Measurements from ENCODE around the gene EFTUD2. TPM values are rescaled to one million over a fixed set of nuclear protein-coding genes. Genes with fewer than 3 reads are reported as not detected.

EFTUD2 gene
- total RNA-seq, 1 donor from 2014 or later, result 79.3 TPM

DNA sequence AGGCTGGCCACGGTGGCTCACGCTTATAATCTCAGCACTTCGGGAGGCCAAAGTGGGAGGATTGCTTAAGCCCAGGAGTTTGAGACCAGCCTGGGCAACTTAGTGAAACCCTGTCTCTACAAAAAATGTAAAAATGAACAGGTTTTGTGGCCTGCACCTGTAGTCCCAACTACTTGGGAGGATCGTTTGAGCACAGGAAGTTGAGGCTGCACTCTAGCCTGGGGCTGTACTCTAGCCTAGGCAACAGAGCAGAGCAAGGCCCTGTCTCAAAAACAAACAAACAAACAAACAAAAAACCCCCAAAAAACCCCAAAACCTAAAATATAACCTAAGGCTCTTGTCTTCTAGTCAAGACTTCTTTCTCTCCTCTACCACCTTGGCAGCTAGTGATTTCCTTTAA lies 59.0 kb downstream of the EFTUD2 start:
- Histone ChIP-seq H3K4me1 (ENCODE audit: control insufficient read depth in 3 of 3, insufficient read depth in 3 of 3, low read length in 3 of 3) (peaks cover 0 to 6% (median 5%) of the 10 kb centered on the region in 3 donors), H3K4me3 (ENCODE audit: low read length in 3 of 3) (no peak overlapping the region), H3K9ac (ENCODE audit: low read depth in 1 of 3, low read length in 3 of 3) (no peak overlapping the region), H3K27me3 (ENCODE audit: control insufficient read depth in 3 of 3, insufficient read depth in 3 of 3, low read length in 3 of 3) (peaks cover 0 to 5% (median 0%) of the 10 kb centered on the region in 3 donors), H3K36me3 (ENCODE audit: control insufficient read depth in 3 of 3, insufficient read depth in 3 of 3, low read length in 3 of 3) (no peaks in the 10 kb centered on the region), H3K27ac (ENCODE audit: low read depth, low read length) (no peak overlapping the region), H3K9me3 (ENCODE audit: control insufficient read depth in 3 of 3, low read length in 3 of 3) (no peaks in the 10 kb centered on the region)

DNA sequence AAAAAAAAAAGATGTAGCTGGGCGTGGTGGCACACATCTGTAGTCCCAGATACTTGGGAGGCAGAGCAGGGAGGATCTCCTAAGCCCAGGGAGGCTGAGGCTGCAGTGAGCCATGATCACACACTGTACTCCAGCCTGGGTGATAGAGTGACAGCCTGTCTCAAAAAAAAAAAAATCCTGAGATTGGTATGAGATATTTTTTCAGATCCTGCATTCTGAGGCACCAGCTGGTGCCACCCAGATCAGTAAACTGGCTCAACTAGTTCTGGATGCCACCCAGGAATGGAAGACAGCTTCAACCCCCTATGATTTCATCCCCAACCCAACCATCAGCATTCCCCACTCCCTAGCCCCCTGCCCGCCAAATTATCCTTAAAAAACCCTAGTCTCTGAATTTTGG lies 62.0 kb downstream of the EFTUD2 start:
- Histone ChIP-seq H3K9ac (ENCODE audit: low read depth in 1 of 3, low read length in 3 of 3) (no peak overlapping the region), H3K4me3 (ENCODE audit: low read length in 3 of 3) (no peak overlapping the region), H3K36me3 (ENCODE audit: control insufficient read depth in 3 of 3, insufficient read depth in 3 of 3, low read length in 3 of 3) (no peaks in the 10 kb centered on the region), H3K27ac (ENCODE audit: low read depth, low read length) (no peak overlapping the region), H3K9me3 (ENCODE audit: control insufficient read depth in 3 of 3, low read length in 3 of 3) (no peaks in the 10 kb centered on the region), H3K27me3 (ENCODE audit: control insufficient read depth in 3 of 3, insufficient read depth in 3 of 3, low read length in 3 of 3) (peaks cover 0 to 11% (median 11%) of the 10 kb centered on the region in 3 donors), H3K4me1 (ENCODE audit: control insufficient read depth in 3 of 3, insufficient read depth in 3 of 3, low read length in 3 of 3) (no peaks in the 10 kb centered on the region)

DNA sequence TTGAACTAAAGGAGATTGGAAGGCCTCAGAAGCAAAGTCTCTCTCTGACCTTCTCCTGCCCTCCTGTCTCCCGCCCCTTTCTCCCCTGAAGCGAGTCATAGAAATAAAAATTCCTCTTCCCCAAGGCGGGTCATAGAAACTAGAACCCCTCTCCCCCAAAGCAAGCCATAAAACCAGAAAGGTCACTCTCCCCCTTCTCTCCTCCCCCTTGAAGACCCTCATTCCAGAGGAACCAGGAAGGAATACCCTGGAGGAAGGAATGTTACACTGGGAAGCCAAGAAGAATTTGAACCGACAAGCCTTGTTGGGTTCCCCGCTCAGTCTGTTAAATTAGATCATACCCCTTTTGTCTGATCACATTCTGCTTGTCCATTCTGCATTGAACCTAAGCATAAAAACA lies 66.4 kb downstream of the EFTUD2 start:
- Histone ChIP-seq H3K27me3 (ENCODE audit: control insufficient read depth in 3 of 3, insufficient read depth in 3 of 3, low read length in 3 of 3) (peaks cover 28 to 46% (median 42%) of the 10 kb centered on the region in 3 donors), H3K4me3 (ENCODE audit: low read length in 3 of 3) (no peak overlapping the region), H3K9me3 (ENCODE audit: control insufficient read depth in 3 of 3, low read length in 3 of 3) (no peaks in the 10 kb centered on the region), H3K27ac (ENCODE audit: low read depth, low read length) (no peak overlapping the region), H3K4me1 (ENCODE audit: control insufficient read depth in 3 of 3, insufficient read depth in 3 of 3, low read length in 3 of 3) (peaks cover 0 to 4% (median 4%) of the 10 kb centered on the region in 3 donors), H3K9ac (ENCODE audit: low read depth in 1 of 3, low read length in 3 of 3) (no peak overlapping the region), H3K36me3 (ENCODE audit: control insufficient read depth in 3 of 3, insufficient read depth in 3 of 3, low read length in 3 of 3) (no peaks in the 10 kb centered on the region)

DNA sequence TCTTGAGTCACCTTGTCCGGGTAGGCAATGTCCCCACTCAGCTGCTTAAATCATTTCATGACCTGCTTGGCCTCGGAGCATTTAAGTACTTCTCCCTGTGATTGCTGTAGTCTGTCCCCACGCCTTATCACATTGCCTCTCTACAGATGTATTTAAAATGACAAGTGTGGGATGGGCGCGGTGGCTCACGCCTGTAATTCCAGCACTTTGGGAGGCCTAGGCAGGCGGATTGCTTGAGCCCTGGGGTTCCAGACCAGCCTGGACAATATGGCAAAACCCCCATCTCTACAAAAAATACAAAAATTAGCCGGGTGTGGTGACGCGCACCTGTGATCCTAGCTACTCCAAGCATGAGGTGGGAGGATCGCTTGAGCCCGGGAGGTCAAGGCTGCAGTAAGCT lies 67.9 kb downstream of the EFTUD2 start:
- Histone ChIP-seq H3K4me3 (ENCODE audit: low read length in 3 of 3) (peak overlapping the region in 1 of 3 donors; percentile 7), H3K27me3 (ENCODE audit: control insufficient read depth in 3 of 3, insufficient read depth in 3 of 3, low read length in 3 of 3) (peaks cover 36 to 54% (median 50%) of the 10 kb centered on the region in 3 donors), H3K9ac (ENCODE audit: low read depth in 1 of 3, low read length in 3 of 3) (no peak overlapping the region), H3K36me3 (ENCODE audit: control insufficient read depth in 3 of 3, insufficient read depth in 3 of 3, low read length in 3 of 3) (no peaks in the 10 kb centered on the region), H3K27ac (ENCODE audit: low read depth, low read length) (no peak overlapping the region), H3K4me1 (ENCODE audit: control insufficient read depth in 3 of 3, insufficient read depth in 3 of 3, low read length in 3 of 3) (peaks cover 0 to 4% (median 4%) of the 10 kb centered on the region in 3 donors), H3K9me3 (ENCODE audit: control insufficient read depth in 3 of 3, low read length in 3 of 3) (no peaks in the 10 kb centered on the region)

DNA sequence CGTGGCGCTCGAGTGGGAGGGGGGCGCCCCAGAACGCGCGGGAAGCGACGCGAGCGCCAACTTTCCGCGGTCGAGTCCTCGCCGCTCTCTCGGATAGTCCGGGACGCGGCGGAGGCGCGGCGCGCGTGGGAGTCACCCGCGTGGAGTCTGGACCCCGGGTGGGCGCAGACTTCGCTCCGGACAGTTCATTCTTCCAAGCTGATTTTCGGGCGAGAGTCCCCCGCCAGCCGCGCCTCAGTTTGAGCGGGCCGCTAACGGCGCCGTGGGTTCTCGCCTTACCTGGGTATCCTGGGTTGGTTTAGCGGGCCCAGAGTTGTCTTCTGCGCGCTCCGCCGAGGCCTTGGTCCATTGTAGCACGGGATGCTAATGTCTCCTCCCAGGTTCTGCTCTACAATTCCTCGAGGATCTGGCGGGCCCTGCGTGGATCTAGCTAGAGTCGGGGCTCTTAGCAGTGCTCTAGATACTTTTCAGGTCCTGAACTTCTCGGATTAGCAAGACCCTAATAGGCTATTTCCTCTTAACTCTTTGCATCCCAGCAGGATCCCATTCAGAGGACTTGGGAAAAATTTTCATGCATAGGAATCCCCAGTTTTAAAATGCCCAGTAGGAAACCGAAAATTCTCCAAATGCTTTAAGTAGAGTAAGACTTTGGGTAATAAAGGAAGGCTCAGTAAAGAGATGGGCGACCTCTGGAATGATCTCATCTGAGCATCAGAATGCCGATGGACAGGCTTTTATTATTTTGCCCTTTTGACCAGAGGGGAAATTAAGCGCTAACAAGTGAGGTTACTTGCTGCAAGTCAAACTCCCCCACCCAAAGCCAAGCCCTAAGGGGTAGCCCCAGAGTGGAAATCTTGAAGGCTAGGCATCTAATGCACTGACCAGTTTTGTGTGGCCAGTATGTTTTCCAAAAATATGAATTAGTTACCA lies 68.6 kb downstream of the EFTUD2 start:
- no peaks in the 10 kb centered on the region for H3K36me3 ChIP-seq (ENCODE audit: control insufficient read depth in 3 of 3, insufficient read depth in 3 of 3, low read length in 3 of 3)
- peak overlapping the region; percentile 23 to 49 (median 41) for H3K4me3 ChIP-seq (ENCODE audit: low read length in 3 of 3)
- H3K27me3 ChIP-seq (ENCODE audit: control insufficient read depth in 3 of 3, insufficient read depth in 3 of 3, low read length in 3 of 3), result peaks cover 40 to 59% (median 55%) of the 10 kb centered on the region in 3 donors
- H3K9me3 ChIP-seq (ENCODE audit: control insufficient read depth in 3 of 3, low read length in 3 of 3), result no peaks in the 10 kb centered on the region
- peak overlapping the region in 2 of 3 donors; percentile 33 to 50 for H3K9ac ChIP-seq (ENCODE audit: low read depth in 1 of 3, low read length in 3 of 3)
- H3K4me1 ChIP-seq (ENCODE audit: control insufficient read depth in 3 of 3, insufficient read depth in 3 of 3, low read length in 3 of 3), result peaks cover 0 to 4% (median 4%) of the 10 kb centered on the region in 3 donors
- H3K27ac ChIP-seq (ENCODE audit: low read depth, low read length), result no peak overlapping the region

DNA sequence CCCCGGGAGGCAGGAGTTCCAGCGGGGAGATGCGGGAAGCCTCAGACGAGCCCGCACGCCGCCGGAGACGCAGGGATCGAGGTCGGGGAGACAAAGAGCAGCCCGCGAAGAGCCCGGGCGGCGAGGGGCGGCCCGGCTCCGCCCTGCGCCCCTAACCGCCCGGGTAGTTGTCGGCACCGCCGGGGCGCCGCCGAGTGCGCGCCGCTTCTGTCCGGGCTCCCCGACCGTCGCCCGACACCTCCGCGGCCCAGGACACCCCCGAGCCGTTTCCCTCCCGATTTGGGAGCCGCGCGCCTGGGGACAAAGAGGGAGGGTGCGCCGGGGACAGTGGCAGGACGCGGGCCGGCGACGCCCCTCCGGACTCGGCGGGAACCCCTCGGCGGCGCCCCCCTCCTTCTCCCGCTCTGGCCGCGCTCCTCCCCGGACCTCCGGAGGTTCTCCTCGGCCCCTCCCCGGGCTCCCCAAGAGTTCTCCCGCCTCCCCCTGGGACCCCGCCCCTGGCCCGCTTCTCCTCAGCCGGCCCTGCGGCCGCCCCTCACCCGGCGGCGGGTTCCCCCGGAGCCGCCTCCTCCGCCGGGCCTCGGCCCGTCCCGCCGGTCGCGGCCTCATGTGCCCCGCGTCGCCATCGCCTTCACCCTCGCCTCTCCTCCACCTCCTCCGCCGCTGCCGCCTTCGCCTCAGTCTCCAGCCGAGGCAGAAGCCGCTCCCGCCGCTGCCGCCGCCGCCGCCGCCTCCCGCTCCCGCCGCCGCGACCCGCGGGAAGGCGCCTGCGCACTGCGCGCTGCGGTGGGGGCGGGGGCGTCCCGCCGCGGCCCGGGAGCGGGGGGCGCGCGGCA lies 69.5 kb downstream of the EFTUD2 start, which contains the start of gene GJC1:
TSS of gene GJC1 (minus strand) at position 765 of the 836 bp plus-strand sequence. CDS start 24,470 bp downstream, outside the sequence.
- no peaks in the 10 kb centered on the region for H3K9me3 ChIP-seq (ENCODE audit: control insufficient read depth in 3 of 3, low read length in 3 of 3)
- H3K27ac ChIP-seq (ENCODE audit: low read depth, low read length), result peak within 1 kb of the TSS; percentile 30
- peaks cover 0 to 4% (median 4%) of the 10 kb centered on the region in 3 donors for H3K4me1 ChIP-seq (ENCODE audit: control insufficient read depth in 3 of 3, insufficient read depth in 3 of 3, low read length in 3 of 3)
- H3K4me3 ChIP-seq (ENCODE audit: low read length in 3 of 3), result peak within 1 kb of the TSS; percentile 32 to 52 (median 49)
- no peaks in the 10 kb centered on the region for H3K36me3 ChIP-seq (ENCODE audit: control insufficient read depth in 3 of 3, insufficient read depth in 3 of 3, low read length in 3 of 3)
- H3K9ac ChIP-seq (ENCODE audit: low read depth in 1 of 3, low read length in 3 of 3), result peak within 1 kb of the TSS; percentile 11 to 60 (median 33)
- H3K27me3 ChIP-seq (ENCODE audit: control insufficient read depth in 3 of 3, insufficient read depth in 3 of 3, low read length in 3 of 3), result peaks cover 44 to 63% (median 60%) of the 10 kb centered on the region in 3 donors

DNA sequence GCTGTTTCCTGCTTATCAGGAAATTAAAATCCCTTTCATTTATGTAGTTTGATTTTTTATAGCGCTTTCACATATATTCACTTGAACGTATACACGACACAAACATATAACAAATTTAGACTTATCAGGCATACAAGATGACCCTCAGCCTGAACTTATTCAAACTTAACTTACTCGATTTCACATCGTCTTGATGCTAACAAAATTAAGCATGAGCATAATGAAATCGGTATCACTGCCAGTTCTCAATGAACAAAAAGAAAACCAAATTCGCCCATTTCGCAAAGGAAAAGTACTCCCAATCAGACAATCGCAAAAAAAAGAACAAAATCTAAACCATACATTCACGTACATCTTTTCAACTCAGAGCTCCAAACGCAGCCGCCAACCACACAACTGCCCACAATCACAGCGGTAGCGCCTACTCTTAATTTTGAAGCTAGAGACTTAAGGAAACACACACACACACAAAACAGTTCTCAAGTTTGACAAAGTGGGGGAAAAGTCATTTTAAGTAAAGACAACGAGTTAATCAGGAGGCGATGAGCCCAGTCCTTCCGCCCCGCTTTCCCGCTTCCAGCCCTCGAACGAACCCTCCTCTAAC lies 70.2 kb downstream of the EFTUD2 start:
- Histone ChIP-seq H3K4me3 (ENCODE audit: low read length in 3 of 3) (peak overlapping the region; percentile 32 to 52 (median 32)), H3K36me3 (ENCODE audit: control insufficient read depth in 3 of 3, insufficient read depth in 3 of 3, low read length in 3 of 3) (no peaks in the 10 kb centered on the region)

DNA sequence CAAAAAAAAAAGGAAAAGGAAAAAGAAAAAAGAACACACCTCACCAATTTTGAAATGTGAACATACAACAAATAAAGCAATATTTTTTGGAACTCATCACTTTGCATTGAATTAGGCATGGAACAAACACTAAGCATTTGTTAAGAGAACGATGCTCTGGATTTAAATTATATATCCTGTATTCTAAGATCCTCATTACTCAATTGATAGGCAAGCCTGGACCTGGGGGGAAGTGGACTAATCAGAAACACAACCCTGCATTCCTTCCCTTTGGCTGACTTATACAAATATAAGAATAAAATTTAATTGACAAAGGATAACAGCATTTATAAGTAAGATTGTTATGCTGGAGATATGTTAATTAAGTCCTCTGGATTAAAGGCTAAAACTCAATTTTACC lies 71.4 kb downstream of the EFTUD2 start:
- Histone ChIP-seq H3K36me3 (ENCODE audit: control insufficient read depth in 3 of 3, insufficient read depth in 3 of 3, low read length in 3 of 3) (no peaks in the 10 kb centered on the region), H3K4me3 (ENCODE audit: low read length in 3 of 3) (no peak overlapping the region), H3K27ac (ENCODE audit: low read depth, low read length) (no peak overlapping the region), H3K9ac (ENCODE audit: low read depth in 1 of 3, low read length in 3 of 3) (no peak overlapping the region), H3K9me3 (ENCODE audit: control insufficient read depth in 3 of 3, low read length in 3 of 3) (no peaks in the 10 kb centered on the region), H3K4me1 (ENCODE audit: control insufficient read depth in 3 of 3, insufficient read depth in 3 of 3, low read length in 3 of 3) (peaks cover 0 to 4% (median 4%) of the 10 kb centered on the region in 3 donors), H3K27me3 (ENCODE audit: control insufficient read depth in 3 of 3, insufficient read depth in 3 of 3, low read length in 3 of 3) (peaks cover 49 to 60% (median 53%) of the 10 kb centered on the region in 3 donors)

More for the DNA sequence above, 70.2 kb downstream of the EFTUD2 start:
- H3K27me3 ChIP-seq (ENCODE audit: control insufficient read depth in 3 of 3, insufficient read depth in 3 of 3, low read length in 3 of 3), result peaks cover 49 to 66% (median 60%) of the 10 kb centered on the region in 3 donors
- peak overlapping the region; percentile 5 to 60 (median 11) for H3K9ac ChIP-seq (ENCODE audit: low read depth in 1 of 3, low read length in 3 of 3)
- H3K9me3 ChIP-seq (ENCODE audit: control insufficient read depth in 3 of 3, low read length in 3 of 3), result no peaks in the 10 kb centered on the region
- peak overlapping the region; percentile 30 for H3K27ac ChIP-seq (ENCODE audit: low read depth, low read length)
- peaks cover 0 to 4% (median 4%) of the 10 kb centered on the region in 3 donors for H3K4me1 ChIP-seq (ENCODE audit: control insufficient read depth in 3 of 3, insufficient read depth in 3 of 3, low read length in 3 of 3)

DNA sequence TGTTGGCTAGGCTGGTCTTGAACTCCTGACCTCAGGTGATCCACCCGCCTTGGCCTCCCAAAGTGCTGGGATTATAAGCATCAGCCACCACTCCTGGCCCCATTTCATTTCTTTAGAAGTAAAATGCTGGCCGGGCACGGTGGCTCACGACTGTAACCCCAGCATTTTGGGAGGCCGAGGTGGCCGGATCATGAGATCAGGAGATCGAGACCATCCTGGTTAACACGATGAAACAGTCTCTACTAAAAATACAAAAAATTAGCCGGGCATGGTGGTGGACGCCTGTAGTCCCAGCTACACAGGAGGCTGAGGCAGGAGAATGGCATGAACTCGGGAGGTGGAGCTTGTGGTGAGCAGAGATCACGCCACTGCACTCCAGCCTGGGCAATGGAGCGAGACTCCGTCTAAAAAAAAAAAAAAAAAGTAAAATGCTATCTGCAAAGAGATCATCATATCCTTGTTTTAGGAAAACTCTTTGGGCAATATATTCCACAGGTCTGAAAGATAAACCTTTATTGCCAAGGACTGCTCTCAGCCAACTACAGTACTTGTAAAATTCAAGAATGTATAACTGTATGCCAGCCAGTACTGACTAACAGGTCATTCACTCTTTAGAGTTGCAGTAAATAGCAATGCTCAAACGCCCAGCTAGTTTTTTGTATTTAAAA lies 73.0 kb downstream of the EFTUD2 start:
- Histone ChIP-seq H3K9me3 (ENCODE audit: control insufficient read depth in 3 of 3, low read length in 3 of 3) (no peaks in the 10 kb centered on the region), H3K4me1 (ENCODE audit: control insufficient read depth in 3 of 3, insufficient read depth in 3 of 3, low read length in 3 of 3) (peaks cover 0 to 4% (median 4%) of the 10 kb centered on the region in 3 donors), H3K27me3 (ENCODE audit: control insufficient read depth in 3 of 3, insufficient read depth in 3 of 3, low read length in 3 of 3) (peaks cover 44 to 53% (median 45%) of the 10 kb centered on the region in 3 donors), H3K9ac (ENCODE audit: low read depth in 1 of 3, low read length in 3 of 3) (no peak overlapping the region), H3K4me3 (ENCODE audit: low read length in 3 of 3) (no peak overlapping the region), H3K27ac (ENCODE audit: low read depth, low read length) (no peak overlapping the region), H3K36me3 (ENCODE audit: control insufficient read depth in 3 of 3, insufficient read depth in 3 of 3, low read length in 3 of 3) (no peaks in the 10 kb centered on the region)

All from skeletal muscle tissue (tissue), 4 donors.